GM19023 (cell line): ENCODE data around the gene LGALS16.
A peak's percentile ranks its signal among the peaks of the same experiment; 100 is the strongest.
"Not testable (repeated sequence)": the region's sequence is repeated elsewhere in the genome, so short reads cannot be mapped to it uniquely, and the experiment has no call there.

Experiments
- ATAC-seq: cut with Tn5 transposase; IDR thresholded peaks from one replicate; pipeline ENCODE4 v1.9.1; 2021; ENCODE audit warnings: mild to moderate bottlenecking, moderate library complexity; ENCODE audit not compliant: unreplicated experiment

The LGALS16 gene

DNA sequence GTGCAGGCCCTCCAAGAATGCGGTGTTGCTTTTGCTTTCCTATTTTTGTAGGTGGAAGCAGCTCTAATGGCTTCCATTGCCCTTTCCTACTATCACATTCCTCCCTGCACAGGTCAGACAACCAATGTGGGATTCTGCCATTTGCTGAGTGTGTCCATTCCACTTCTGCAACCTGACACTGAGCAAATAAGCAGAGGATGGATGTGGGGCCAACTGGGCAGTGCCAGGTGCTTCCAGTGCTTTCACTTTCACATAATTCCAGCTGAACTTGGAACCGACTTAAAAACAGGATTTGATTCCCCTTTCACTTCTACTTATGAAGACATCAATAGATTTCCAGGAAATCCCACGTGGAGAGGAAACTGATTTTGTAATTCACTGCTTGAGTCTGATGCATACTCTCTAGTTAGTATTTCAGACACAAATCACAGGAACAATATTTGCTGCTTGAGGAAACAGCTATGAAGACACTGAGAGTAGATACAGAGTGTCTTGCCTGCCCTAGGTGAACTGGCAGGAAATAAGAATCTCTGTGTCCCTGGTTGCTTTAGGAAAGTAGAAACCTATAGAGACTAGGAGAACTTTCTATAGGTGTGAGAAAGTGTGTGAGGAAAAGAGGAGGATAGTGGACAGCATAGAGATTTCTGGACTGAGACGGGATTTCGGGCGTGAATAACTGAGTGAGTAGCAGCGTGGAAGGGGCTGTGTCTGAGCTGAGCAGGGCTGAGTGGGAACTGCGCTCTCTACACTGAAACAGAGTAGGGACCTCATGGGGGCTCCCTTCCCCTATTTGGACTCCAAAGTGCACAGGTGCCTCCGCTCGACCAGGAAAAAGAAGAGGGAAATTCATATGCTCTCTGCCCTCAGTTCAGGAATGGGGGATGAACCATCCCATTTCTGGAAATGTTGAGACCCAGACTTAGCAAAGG, 22.5 kb downstream of the LGALS16 start:
- ATAC-seq = no peak

DNA sequence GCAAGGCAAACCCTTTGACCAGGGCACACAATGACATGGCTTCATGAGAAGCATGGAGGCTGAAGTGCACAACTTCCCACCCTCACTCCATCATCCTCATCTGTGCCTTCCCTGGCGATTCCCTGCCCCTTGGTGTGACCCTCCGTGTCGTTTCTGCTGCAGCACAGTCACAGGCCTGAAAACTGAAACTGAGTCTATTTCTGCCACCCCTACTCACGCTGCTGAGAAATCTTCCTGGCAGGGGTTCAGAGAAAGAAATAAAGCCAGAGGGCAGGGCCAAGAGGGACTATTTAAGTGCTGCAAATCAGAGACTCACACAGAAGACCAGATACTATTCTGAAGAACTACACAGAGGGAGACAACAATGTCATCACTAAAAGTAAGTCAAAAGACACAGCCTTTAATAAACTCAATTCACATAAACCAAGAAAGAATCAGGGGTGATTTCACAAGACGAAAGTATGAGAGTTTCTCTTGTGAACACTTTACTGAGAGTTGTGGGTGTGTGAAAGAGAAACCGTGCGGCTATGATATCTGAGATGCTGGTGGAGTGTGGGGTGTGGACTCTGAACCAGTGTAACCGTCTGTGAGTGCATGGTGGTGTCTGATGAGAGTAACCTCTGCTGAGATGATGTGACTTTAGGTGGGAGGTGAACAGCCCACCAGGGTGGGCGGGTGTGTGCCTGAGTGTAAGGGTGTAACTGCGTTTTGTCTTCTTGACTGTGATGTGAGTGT, 23.5 kb downstream of the LGALS16 start:
- peak; percentile 76 for ATAC-seq

- ATAC-seq = peak; percentile 21
These were observed 24.1 kb downstream of the LGALS16 start for GRCh38 chr19:39679791-39680168.

DNA sequence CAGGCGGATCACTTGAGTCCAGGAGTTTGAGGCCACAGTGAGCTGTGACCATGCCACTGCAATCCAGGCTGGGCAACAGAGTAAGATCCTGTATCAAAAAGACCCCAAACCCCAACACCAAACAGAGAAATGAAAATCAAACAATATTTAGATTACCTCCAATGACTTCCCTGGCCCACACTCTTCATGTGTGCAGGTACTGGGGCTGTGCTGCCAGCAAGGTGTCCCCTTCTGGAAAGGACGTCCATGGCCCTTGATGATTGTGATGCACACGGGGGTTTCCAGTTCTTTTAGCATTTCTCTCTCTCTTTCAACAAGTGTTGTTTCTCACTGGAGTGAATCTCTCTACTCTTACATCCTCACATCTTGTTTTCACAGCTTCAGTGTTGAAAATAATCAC, 24.9 kb downstream of the LGALS16 start:
- ATAC-seq = no peak

GRCh38 chr19:39681416-39681815, 25.7 kb downstream of the LGALS16 start:
- no peak for ATAC-seq

DNA sequence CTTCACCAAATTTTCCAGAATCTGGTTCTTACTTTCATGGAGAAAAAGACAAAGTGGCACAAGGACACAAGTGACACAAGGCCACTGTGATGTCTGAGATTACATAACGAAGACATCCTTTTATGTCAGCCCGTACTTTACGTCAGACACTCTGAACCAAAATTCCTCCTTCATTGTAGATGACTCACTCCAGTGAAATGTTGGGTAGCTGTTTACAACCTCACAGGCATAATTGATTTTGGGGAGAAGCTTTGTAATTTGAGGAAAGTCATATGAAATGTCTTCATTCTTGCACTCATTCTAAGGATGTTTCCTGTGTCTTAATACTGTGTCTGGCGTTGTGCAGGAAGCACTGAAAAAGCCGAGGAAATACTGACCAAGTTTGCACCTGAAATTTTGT, 28.6 kb downstream of the LGALS16 start:
- no peak for ATAC-seq

- ATAC-seq = no peak
These were observed 31.0 kb downstream of the LGALS16 start for GRCh38 chr19:39686739-39687138.

GRCh38 chr19:39688637-39689036, 32.9 kb downstream of the LGALS16 start:
- not testable (repeated sequence) for ATAC-seq

DNA sequence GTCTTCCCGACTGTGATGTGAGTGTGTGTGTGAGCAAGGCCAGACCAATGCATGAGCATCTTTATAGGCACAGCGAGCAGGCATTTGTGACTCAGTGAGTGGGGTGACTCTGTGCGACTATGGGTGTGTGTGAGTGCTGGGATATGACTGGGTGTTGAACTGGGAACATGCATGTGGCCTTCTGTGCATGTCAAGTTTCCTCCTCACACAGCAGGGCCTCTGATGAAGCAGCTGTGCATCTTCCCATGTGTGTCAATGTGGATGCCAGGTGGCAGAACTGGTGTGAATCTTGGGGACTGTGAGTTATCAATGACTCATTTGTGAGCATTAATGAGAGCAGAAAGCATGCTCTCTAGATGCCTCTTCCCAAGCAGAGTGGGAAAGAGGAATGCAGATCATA, 36.5 kb downstream of the LGALS16 start:
- ATAC-seq = no peak

DNA sequence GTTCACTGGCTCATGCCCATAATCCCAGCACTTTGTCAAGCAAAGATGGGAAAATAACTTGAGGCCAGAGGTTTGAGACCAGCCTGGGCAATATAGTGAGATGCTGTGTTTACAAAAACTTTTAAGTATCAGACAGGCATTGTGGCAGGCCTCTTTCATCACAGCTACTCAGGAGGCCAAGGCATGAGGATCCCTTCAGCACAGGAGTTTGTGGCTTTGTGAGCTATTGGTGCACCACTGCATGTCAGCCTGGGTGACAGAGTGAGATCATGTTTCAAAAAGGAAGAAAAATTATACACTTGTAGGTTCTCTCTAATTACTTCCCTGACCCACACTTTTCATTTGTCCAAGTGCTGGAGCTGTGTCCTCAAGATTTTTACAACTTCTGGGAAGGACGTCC, 37.1 kb downstream of the LGALS16 start:
- no peak for ATAC-seq

- ATAC-seq = no peak
These were observed 40.0 kb downstream of the LGALS16 start for GRCh38 chr19:39695759-39696158.

GRCh38 chr19:39696387-39696786, 40.7 kb downstream of the LGALS16 start:
- no peak for ATAC-seq

DNA sequence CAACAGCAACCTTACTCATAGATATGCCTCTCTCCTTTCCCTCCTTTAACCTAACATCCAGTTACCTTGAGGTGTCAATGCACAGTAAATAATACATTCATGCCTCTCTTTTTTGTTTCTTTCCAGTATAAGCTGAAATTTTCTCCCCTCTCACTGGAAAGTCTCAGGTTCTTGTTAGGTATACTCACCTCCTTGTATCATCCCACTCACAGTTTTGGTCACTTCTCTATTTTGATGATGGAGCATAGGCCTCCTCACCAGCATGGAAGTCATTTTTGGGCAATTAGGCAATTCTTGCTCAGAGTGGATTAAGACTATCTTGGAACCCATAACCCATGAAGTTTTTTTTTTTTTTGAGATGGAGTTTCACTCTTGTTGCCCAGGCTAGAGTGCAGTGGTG, 42.8 kb downstream of the LGALS16 start:
- ATAC-seq = no peak

- no peak for ATAC-seq
These were observed 45.6 kb downstream of the LGALS16 start for GRCh38 chr19:39701291-39701690.

DNA sequence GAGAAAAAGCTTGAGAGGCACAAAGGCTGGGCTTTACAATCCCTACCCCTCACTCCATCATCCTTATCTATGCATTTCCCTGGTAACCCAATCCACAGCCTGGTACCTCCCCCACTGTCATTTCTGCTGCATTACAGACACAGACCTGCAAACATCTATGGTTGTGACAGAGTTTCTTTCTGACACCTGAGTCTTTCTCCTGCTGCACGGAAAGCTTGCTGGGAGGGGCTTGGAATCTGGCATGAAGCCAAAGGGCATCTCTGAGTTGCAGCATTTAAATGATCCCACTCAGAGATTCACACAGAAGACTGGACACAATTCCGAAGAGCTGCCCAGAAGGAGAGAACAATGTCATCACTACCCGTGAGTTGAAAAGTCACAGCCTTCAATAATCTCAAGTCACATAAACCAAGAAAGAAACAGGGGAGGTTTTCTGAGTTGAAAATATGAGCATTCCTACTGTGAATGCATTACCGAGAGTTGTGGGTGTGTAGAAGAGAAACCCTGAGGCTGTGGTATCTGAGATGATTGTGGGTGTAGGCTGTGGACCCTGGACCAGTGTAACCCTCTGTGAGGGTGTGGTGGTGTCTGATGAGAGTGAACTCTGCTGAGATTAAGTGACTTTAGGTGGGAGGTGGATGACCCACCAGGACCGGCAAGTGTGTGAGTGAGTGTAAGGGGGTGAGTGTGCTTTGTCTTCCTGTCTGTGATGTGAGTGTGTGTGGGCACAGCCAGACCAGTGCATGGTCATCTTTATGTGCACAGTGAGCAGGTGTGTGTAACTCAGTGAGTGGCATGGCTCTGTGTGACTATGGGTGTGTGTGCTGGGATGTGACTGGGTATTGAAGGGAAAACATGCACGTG, 48.7 kb downstream of the LGALS16 start, which contains the start of gene LGALS14:
Gene LGALS14 (plus strand): TSS at position 301 of the 864 bp plus-strand sequence. CDS start 48 bp downstream, at position 349.
- ATAC-seq = no peak

GRCh38 chr19:39705578-39706188, 50.0 kb downstream of the LGALS16 start:
- ATAC-seq = no peak

DNA sequence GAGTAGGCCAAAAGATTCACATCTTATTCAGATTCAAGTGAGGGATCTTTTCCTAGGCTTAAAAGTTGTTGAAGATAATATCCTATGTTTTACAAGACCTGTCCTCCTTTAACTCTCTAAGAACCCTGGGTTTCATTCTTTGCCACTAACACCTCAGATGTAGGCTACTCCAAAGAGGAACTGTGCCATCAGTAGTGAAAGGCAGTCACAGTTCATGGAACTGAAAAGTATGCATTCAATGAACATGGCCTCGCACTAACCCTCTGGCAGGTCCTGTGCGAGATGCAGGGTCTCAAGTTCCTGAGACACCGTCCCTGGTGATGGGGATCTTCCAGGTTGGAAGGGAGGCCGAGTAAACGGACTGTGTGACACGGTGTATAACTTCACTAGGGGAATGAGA, 52.9 kb downstream of the LGALS16 start:
- ATAC-seq = no peak

- ATAC-seq = no peak
These were observed 53.5 kb downstream of the LGALS16 start for GRCh38 chr19:39709026-39709872.
